T-helper 1 cell treated with Interleukin-12 subunit alpha and Interleukin-12 subunit beta and Interleukin-4 antibody, amounts not matched to agents 30 ng/mL and 1 ng/mL, for 36 hours (primary cell): ENCODE data around the gene RANBP17. TPM values are rescaled to one million over a fixed set of nuclear protein-coding genes. Genes with fewer than 3 reads are reported as not detected.
"Not testable (repeated sequence)": the region's sequence is repeated elsewhere in the genome, so short reads cannot be mapped to it uniquely, and the experiment has no call there.

ENCODE experiments used
- intact Hi-C: fragments of 100-400 bp; cut with micrococcal nuclease; formaldehyde crosslinking; loops from one replicate; pipeline ENCODE4 v1.15.1; 2024
- total RNA-seq: library from RNA; stranded (reverse); gene quantifications from 2 replicates; pipeline ENCODE4 v1.2.3, GENCODE V29; 2022

The RANBP17 gene
- total RNA-seq, 1 donor from 2014 or later = not detected

DNA sequence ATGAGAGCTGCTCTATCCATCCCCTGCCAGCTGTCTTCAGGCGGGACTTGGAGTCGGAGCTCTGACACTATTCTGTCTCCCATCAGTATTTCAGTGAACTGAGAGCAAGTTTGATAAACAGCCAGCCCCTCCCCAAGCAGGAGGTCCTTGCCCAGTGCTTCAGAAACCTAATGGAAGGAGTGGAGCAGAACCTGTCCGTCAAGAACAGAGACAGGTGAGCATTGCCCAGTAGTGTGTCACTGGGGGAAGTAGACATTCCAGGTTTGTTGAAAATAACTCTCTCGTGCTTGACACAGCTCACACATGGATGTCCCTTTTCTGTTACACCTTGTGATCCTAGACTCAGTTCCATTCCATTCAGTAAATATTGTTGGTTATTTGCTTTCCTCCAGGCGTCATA is 434.0 kb downstream of the RANBP17 start:
- intact Hi-C loops = no loop called here

- intact Hi-C loops = not testable (repeated sequence)
Observed at GRCh38 chr5:171297941-171298340, 436.1 kb downstream of the RANBP17 start.

- intact Hi-C loops = no loop called here
Observed at GRCh38 chr5:171299228-171299627, 437.4 kb downstream of the RANBP17 start.

GRCh38 chr5:171299851-171300250 is 438.0 kb downstream of the RANBP17 start:
- intact Hi-C loops = no loop called here

DNA sequence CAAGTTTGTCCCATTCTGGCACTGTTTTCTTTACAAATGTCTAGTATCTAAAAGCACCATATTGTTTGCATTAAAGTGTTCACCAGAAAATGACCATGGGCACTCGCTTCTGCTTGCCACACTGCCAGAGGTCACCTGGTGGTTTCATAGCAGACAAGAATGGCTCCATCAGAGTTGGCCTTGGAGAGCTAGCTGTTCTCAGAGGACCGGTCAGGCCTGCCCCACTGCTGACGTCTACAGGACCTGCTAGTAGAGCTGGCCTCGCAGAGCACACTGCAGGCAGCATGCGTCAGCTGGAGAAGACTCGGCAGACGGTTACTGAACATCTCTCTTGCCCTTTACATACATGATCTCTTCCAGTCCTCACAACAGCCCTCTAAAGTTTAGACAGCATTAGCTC is 438.5 kb downstream of the RANBP17 start:
- intact Hi-C loops = no loop called here

DNA sequence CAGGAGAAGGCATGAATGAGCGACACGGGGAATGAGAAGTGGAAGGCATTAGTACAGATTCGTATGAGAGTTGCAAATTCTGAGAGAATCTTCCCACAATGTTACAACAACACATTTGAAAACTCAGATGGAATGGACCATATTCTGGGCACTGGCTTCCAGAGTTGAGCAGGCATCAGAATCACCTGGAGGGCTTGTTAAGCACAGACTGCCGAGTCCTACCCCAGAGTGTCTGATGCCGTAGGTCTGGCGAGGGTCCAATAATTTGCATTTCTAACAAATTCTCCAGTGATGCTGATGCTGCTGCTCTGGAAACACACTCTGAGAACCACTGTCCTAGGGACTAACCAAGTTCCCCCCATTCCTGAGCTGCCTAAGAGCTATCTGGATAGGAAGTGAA is 444.3 kb downstream of the RANBP17 start:
- intact Hi-C loops = no loop called here

- intact Hi-C loops = no loop called here
Observed at GRCh38 chr5:171306781-171307591, 445.2 kb downstream of the RANBP17 start.

GRCh38 chr5:171307789-171308452 is 446.1 kb downstream of the RANBP17 start:
- intact Hi-C loops = no loop called here

- intact Hi-C loops = no loop called here
Observed at GRCh38 chr5:171308453-171309275, 446.8 kb downstream of the RANBP17 start, which contains the start of gene TLX3. TLX3 (plus strand) TSS chr5:171309248; CDS start chr5:171309366, 118 bp downstream.

DNA sequence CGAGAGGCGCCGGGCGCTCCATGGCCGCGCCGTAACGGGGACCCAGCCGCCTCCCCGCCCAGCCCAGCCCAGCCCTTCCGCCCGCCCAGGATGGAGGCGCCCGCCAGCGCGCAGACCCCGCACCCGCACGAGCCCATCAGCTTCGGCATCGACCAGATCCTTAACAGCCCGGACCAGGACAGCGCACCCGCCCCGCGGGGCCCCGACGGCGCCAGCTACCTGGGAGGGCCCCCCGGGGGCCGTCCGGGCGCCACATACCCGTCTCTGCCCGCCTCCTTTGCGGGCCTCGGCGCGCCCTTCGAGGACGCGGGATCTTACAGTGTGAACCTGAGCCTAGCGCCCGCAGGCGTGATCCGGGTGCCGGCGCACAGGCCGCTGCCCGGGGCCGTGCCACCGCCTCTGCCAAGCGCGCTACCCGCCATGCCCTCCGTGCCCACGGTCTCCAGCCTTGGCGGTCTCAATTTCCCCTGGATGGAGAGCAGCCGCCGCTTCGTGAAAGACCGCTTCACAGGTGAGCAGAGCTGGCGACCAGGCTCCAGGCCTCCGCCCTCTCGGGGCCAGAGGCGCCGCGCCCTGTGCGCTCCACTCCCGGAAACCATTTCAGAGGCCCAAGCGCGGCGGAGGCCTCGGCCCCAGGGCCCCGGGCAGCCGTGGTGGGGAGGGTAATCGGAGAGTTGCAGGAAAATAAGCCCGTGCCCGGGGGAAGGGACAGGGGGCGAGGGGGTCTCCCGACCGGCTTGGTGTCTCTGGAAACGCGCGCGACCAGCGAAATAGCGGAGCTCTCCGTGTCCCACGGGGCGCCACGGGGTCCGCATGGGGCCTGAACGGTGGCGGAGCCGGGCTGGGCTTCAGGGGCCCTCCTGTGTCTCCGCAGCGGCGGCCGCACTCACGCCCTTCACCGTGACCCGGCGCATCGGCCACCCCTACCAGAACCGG is 447.7 kb downstream of the RANBP17 start:
- intact Hi-C loops = loop anchor here (5.0 kb wide), 1 partner anchor 1933 kb away; no protein-coding TSS in a partner anchor

- intact Hi-C loops = loop anchor here (5.0 kb wide), 1 partner anchor 1932 kb away; no protein-coding TSS in a partner anchor
Observed at GRCh38 chr5:171310212-171310818, 448.5 kb downstream of the RANBP17 start.

- intact Hi-C loops = loop anchor here (5.0 kb wide), 1 partner anchor 1931 kb away; no protein-coding TSS in a partner anchor
Observed at GRCh38 chr5:171310819-171311321, 449.1 kb downstream of the RANBP17 start.

GRCh38 chr5:171311322-171312077 is 449.7 kb downstream of the RANBP17 start:
- intact Hi-C loops = loop anchor here (5.0 kb wide), 1 partner anchor 1931 kb away; no protein-coding TSS in a partner anchor

DNA sequence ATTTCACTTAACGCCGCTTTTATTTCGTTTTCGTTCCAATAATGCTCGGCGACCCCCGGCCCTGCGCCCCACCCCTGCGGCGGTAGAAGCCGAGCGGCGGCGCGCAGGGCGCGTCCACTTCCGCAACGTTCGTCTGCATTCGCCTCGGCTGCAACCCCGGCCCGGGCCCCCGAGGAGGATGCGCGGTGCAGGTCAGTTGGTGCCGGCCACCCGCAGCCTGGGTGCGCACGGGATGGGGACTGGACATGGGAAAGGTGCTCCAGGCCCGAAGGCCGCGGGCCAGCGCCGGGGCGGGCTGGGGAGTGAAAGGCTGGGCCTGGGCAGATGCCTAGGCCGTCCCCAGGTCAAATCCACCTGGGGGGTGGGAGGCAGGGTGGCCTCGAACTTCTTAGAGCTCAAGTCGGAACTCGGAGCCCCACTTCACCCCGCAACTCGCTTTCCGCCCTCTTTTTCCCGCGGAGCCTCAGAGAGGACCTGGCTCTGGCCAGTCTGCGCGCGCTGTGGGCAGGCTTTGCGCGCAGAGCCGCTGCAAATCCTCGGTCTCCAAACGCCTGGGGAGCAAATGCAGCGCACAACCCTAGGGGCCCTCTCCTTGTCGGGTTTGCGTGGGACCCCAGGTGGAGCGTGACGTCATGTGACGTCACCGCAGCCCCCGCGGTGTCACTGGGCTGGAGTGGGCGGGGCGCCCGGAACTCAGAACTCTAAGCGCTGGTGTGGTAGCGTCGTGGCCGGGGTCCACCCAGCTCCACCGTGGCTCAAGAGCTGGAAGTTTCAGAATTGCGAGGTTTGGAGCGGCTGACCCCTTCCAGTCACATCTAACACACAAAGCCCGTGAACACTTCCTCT is 450.5 kb downstream of the RANBP17 start:
- intact Hi-C loops = loop anchor here (5.0 kb wide), 1 partner anchor 1930 kb away; no protein-coding TSS in a partner anchor

DNA sequence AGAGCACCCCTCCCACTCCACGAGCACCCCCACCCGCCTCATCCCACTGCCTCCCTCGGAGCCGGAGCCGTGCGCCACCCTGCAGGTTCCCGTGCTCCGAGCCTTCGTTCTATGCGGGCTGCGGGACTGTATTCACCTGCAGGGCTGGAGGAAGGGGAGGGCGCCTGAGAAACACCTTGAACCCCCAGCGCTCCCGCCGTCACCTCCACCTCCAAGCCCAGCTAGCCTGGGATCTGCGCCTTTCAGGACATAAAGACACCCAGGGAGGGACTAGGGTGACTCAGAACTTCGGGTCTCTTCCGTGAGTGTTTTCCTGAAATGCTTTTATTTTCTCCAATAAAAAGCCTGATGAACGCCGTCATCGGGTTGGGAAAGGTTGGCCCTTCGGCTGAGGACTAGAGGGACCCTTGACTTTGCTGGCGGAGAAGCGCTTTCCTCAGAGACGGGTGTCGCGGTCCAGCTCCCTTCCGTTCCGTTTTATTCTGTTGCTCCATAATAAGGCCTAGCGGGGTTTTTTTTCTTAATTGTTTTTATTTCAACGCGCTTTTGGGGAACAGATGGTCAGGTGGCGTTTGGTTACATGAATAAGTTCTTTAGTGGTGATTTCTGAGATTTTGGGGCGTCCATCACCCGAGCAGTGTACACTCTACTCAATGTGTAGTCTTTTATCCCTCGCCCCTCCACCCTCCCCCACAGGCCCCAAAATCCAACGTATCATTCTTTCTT is 451.8 kb downstream of the RANBP17 start:
- intact Hi-C loops = loop anchor here (5.0 kb wide), 1 partner anchor 1929 kb away; no protein-coding TSS in a partner anchor

DNA sequence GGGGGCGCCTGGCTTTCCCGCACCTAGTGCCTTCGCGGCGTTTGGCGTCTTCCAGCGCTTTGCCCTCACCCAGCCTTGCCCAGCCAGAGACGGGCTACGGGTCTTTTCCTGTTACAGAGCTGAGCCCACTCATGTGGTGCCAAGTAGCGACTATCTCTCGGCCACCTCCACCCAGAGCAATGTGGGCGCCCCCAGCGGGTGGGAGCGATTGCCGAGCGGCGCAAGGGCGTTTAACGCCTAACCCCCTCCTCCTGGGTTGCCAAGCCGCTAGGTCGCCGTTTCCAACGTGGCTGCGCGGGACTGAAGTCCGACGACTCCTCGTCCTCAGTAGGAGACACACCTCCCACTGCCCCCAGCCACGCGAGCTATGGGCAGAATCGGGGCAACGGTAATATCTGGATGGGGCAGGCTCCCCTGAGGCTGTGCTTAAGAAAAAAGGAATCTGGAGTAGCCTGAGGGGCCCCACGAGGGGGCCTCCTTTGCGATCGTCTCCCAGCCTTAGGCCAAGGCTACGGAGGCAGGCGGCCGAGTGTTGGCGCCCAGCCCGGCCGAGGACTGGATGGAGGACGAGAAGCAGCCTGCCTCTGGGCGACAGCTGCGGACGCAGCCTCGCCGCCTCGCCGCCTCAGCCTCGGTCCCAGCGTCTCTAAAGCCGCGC is 453.0 kb downstream of the RANBP17 start:
- intact Hi-C loops = loop anchor here (5.0 kb wide), 1 partner anchor 1927 kb away; no protein-coding TSS in a partner anchor
